ENCODE results near the gene ZCCHC3.

Gene ZCCHC3

DNA sequence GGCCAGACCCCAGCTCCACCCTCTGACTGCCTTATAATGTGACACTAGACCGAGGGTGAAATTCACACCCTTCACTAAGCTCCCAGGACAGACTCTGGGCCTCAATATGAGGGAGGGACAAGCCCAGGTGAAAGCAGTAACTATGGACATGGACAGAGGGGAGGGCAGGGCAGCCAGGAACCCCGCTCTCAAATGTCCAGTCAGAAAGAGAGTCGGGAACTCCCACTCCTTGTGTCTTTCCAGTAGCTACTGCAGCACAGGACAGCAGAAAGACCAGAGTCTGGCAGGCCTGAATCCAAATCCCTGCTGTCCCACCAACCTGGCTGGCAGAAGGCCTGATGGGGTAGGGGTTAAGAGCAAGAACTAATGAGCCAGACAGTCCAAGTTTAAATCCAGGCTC, 13.2 kb upstream of the ZCCHC3 start:
- no peak for DNase-seq (ENCODE audit: low read depth)

- DNase-seq (ENCODE audit: low read depth) = no peak
Measured at GRCh38 chr20:286508-286907, 10.9 kb upstream of the ZCCHC3 start.

DNA sequence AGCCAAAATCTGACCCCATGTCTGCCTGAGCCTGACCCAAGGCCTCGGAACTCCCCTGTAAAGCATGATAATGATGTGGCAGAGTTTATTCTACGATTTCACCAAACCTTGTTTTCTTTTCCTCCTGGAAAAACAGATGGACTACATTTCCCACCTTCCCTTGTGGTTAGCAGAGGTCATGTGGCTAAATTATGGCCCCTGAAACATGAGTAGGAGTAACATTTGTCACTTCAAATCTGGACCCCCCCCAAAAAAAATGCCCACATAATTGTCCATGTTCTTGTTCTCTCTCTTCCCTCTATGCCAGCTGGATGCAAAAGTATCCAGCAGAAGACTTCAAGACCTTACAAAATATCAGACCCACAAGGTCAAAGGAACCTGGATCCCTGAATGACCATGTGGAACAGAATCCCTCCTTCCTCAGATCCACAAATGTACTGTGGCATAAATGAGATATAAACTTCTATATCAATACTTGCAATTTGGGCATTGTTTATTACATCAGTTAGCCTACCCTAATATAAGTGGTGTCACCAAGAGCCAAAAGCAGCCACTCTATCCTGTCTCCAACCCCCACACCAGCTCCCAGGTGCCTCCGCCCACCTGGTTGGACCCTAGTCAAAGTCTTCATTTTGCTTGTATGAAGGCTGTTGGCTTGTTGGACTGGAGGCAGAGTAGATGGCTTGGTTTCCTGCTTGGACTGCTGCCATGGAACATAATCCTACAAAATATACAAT, 8.2 kb upstream of the ZCCHC3 start:
- DNase-seq (ENCODE audit: low read depth) = no peak

- DNase-seq (ENCODE audit: low read depth) = no peak
Measured at GRCh38 chr20:289693-290083, 7.7 kb upstream of the ZCCHC3 start.

GRCh38 chr20:290084-290831, 7.1 kb upstream of the ZCCHC3 start, which contains the start of gene C20orf96:
Gene C20orf96 (minus strand): TSS chr20:290750. CDS start chr20:290610, 140 bp downstream.
- DNase-seq (ENCODE audit: low read depth) = peak; percentile 83

- DNase-seq (ENCODE audit: low read depth) = no peak
Measured at GRCh38 chr20:294602-295001, 2.8 kb upstream of the ZCCHC3 start.

DNA sequence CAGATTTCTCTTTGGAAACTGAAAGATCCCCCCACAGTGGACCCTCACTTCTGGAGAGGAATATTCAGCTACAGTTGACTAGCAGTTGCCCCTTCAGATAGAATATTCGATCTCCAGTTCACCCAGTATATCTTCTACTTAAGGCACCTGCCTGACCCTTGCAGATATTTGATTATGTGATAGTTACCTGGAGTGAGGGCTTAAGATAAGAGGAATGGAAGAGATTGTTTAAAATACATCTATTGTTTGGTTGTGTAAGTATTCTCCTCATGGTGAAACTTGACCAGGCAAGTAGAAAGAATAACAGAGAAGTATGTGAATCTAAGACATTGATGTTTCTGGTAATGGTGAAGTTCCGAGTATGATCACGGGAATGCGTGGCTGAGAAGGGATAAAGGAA, 1.6 kb upstream of the ZCCHC3 start:
- DNase-seq (ENCODE audit: low read depth) = no peak

DNA sequence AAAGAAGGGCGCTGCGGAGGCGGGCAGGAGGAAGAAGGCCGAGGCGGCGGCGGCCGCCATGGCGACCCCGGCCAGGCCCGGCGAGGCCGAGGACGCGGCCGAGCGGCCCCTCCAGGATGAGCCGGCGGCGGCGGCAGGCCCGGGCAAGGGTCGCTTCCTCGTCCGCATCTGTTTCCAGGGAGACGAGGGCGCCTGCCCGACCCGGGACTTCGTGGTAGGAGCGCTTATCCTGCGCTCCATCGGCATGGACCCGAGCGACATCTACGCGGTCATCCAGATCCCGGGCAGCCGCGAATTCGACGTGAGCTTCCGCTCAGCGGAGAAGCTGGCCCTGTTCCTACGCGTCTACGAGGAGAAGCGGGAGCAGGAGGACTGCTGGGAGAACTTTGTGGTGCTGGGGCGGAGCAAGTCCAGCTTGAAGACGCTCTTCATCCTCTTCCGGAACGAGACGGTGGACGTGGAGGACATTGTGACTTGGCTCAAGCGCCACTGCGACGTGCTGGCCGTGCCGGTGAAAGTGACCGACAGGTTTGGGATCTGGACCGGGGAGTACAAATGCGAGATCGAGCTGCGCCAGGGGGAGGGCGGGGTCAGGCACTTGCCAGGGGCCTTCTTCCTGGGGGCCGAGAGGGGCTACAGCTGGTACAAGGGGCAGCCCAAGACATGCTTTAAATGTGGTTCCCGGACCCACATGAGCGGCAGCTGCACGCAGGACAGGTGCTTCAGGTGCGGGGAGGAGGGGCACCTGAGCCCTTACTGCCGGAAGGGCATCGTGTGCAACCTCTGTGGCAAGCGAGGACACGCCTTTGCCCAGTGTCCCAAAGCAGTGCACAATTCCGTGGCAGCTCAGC, 780 bp downstream of the ZCCHC3 start:
- DNase-seq (ENCODE audit: low read depth) = peak; percentile 47

DNA sequence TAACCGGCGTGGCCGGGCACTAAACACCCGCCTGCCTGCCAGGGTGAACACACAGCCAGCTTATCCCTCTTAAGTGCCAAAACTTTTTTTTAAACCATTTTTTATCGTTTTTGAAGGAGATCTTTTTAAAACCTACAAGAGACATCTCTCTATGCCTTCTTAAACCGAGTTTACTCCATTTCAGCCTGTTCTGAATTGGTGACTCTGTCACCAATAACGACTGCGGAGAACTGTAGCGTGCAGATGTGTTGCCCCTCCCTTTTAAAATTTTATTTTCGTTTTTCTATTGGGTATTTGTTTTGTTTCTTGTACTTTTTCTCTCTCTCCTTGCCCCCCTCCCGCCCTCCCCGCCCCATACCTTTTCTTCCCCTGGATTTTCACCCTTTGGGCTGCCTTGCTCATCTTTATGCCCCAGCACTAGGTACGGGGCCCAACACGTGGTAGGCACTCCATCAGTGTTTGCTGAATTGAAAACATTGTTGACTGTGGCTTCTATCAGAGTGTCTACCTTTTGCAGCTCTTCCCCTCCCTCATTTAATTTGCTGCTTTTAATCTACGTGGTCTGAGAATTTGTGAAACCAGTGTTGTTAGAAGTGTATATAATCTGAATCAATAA, 1.5 kb downstream of the ZCCHC3 start:
- no peak for DNase-seq (ENCODE audit: low read depth)

DNA sequence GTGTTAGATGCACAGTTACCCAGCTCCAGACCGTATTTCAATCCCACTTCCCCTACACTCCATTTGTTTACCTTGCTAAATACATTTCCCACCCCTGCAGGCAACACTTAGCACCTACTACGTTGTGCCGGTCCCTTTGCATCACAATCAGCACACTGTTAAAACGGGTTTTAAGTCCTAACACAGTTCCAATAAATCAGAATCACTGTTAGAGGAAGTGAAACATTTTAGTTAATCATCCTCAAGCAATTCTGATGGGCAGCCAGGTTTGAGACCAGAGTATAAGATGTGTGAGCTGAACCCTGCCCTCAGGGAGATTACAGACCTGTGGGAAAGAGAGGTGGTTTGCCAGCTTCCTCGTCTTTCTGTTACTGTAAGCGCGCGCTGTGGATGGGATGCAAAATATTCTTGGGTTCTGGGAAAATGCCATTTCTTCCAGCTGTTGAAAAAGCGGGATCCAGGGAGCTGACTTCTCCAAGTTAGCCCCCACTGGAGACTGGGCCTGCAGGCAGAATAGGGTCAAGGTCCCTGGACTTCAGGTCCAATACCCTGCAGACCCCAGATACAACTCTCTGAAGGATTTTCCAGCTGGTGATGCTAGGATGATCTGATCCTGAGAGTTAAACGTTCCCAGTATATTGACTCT, 3.1 kb downstream of the ZCCHC3 start:
- DNase-seq (ENCODE audit: low read depth) = no peak

DNA sequence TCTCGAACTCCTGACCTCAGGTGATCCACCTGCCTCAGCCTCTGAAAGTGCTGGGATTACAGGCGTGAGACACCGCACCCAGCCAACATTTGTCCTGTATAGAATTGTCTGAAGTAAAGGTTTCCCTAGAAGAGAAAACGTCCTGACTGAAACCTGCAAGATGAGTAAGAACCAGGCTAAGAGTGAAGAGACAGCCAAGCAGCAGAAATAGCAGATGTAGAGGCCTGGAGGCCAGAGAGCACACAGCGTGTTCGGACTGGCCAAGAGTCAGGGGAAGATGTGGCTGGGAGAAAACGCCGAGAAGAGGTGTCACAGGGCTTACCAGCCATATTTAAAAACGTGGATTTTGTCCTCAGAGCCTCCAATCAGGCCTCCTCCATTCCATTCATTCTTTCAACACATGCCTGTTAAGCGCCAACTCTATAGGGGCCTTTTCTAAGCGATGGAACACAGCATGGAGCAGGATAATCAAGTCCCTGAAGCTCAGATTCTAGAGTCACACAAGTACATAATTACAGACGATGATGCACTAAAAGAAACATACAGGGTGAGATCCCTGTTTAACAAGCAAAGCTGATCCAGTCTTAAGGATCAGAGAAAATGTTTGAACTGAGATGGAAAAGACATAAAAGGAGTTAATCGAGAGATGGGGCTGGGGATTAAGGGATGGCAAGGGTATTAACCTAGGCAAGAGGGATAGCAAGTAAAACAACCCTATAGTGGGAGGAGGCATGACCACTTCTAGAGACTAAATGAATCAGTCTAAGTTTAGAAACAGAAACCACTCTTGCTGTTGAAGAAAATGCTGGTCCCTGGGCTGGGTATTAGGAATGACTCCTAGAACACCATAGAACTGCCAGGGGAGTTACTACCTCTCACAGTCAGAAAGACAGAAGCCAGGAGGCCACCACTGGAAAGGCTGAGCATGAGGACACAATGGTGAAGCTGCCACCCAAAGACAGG, 4.8 kb downstream of the ZCCHC3 start:
- DNase-seq (ENCODE audit: low read depth) = no peak

GRCh38 chr20:305745-306144, 8.4 kb downstream of the ZCCHC3 start:
- no peak for DNase-seq (ENCODE audit: low read depth)

DNA sequence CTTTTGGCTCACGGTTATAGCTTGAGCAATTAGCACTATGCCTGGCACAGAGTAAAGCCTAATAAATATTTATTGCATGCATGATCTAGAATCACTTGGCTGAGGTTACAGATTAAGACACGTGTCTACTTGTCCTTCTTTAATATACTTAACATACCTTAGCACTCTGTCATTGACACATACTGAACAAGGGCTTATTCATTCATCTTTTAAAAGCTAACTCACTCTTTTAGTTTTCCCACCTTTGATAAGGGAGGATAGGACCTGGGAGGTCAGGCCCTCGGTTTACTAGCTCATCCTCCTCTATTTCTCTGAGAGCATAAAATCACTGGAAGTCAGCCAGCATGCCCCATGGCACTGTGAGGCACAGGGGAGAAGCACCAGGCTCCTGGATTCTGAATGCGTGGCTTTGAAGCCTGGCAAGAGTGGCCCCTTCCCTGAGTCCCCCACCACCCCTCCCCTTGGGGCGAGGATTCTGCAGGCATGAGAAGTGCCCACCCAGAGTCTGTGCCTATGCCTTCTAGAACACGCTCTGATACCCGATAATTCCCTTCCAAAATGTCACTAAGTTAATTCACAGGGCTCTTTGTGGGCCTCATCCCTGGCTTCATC, 11.2 kb downstream of the ZCCHC3 start:
- DNase-seq (ENCODE audit: low read depth) = no peak

- no peak for DNase-seq (ENCODE audit: low read depth)
Measured at GRCh38 chr20:309306-309840, 12.0 kb downstream of the ZCCHC3 start.

- peak; percentile 98 for DNase-seq (ENCODE audit: low read depth)
Measured at GRCh38 chr20:309841-310644, 12.7 kb downstream of the ZCCHC3 start.

GRCh38 chr20:310645-311044, 13.3 kb downstream of the ZCCHC3 start:
- no peak for DNase-seq (ENCODE audit: low read depth)

DNA sequence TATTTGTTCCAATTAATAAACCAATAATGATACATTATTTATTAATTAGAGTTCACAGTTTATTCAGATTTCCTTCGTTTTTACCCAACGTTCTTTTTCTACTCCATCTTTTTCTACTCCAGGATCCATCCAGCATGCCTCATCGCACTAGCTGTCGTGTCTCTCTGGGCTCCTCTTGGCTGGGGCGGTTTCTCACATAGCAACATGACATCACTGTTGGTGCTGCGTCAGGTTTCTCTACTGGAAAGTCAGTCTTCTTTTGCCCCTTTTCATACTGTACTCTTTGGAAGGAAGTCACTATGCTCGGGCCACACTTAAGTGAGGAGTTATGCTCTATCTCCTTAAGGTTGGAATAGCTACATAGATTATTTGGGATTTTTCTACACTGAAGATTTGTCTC, 14.2 kb downstream of the ZCCHC3 start:
- DNase-seq (ENCODE audit: low read depth) = no peak

- DNase-seq (ENCODE audit: low read depth) = no peak
Measured at GRCh38 chr20:312067-312466, 14.7 kb downstream of the ZCCHC3 start.

DNA sequence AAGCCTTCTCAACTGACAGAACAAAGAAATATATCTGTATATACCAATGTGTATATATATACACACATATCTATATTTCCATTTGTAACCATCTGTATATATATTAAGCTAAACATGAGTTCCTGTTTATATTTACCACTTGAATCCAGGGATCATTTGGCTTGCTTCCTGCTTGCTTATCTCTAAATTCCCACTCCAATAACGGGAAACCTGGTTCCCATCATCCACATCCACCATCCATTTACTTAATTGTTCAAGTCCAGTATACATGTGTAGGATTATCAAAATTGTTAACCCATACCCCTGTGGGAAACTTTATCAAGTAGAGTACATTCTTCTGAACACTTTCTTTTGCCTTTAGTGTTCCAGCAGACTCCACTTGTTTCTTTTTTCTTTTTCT, 15.5 kb downstream of the ZCCHC3 start:
- no peak for DNase-seq (ENCODE audit: low read depth)

Measured in GM04504 (cell line).